Spleen (tissue), 11 donors: ENCODE data around the gene IDE. TPM values are rescaled to one million over a fixed set of nuclear protein-coding genes. Genes with fewer than 3 reads are reported as not detected.

Experiments
- DNase-seq: peaks from one replicate; pipeline ENCODE4 v3.0.0-alpha.2; 2020
- H3K27ac ChIP-seq, 8 donors: fragments of 200-600 bp; sonication (generic) in 7 of 8; 1 replicate in 4 of 8; 2 replicates in 4 of 8; pipeline versions ENCODE4 v1.5.0 to v1.8.0; 2016 to 2021; ENCODE audit warnings: inconsistent platforms in 4 of 8, mild to moderate bottlenecking in 4 of 8, moderate library complexity in 1 of 8
- H3K27me3 ChIP-seq, 7 donors: fragments of 200-600 bp; sonication (generic) in 6 of 7; replicated peaks in 1 of 7; 1 replicate in 4 of 7; 2 replicates in 3 of 7; pipeline versions ENCODE4 v1.5.0 to v1.8.0; 2016 to 2021; ENCODE audit warnings: inconsistent platforms in 3 of 7, mild to moderate bottlenecking in 1 of 7
- H3K36me3 ChIP-seq, 6 donors: fragments of 200-600 bp; sonication (generic) in 5 of 6; 1 replicate in 4 of 6; 2 replicates in 2 of 6; pipeline versions ENCODE4 v1.5.0 to v1.8.0; 2016 to 2021; ENCODE audit warnings: inconsistent platforms in 2 of 6
- H3K4me1 ChIP-seq, 6 donors: fragments of 200-600 bp; sonication (generic) in 5 of 6; 1 replicate in 3 of 6; 2 replicates in 3 of 6; pipeline versions ENCODE4 v1.5.0 to v1.8.0; 2016 to 2021; ENCODE audit warnings: inconsistent platforms in 3 of 6
- H3K4me3 ChIP-seq, 8 donors: fragments of 200-600 bp; sonication (generic) in 7 of 8; 1 replicate in 4 of 8; 2 replicates in 4 of 8; pipeline versions ENCODE4 v1.5.0 to v1.8.0; 2016 to 2021; ENCODE audit warnings: inconsistent platforms in 4 of 8, mild to moderate bottlenecking in 4 of 8, moderate library complexity in 2 of 8
- H3K9me3 ChIP-seq, 8 donors: fragments of 200-600 bp; sonication (generic) in 7 of 8; 1 replicate in 4 of 8; 2 replicates in 4 of 8; pipeline versions ENCODE4 v1.5.0 to v1.8.0; 2016 to 2021; ENCODE audit warnings: inconsistent platforms in 4 of 8
- CTCF ChIP-seq, 11 experiments: fragments of 200-600 bp in 7 of 11; fragments of 450-650 bp in 4 of 11; sonication (generic) in 4 of 11; IDR thresholded peaks in 8 of 11; conservative IDR thresholded peaks in 3 of 11; 1 replicate in 7 of 11; 2 replicates in 4 of 11; pipeline versions ENCODE4 v1.4.0 to v1.8.0; 2016 to 2021; ENCODE audit warnings: antibody characterized with exemption in 11 of 11, inconsistent platforms in 4 of 11, mild to moderate bottlenecking in 1 of 11
- POLR2A ChIP-seq, 3 donors: fragments of 450-650 bp; IDR thresholded peaks; one replicate each; pipeline ENCODE4 v1.5.1; 2017; ENCODE audit warnings: antibody characterized with exemption in 3 of 3, mild to moderate bottlenecking in 1 of 3
- POLR2AphosphoS5 ChIP-seq, 3 donors: sonication (generic); formaldehyde crosslinking; IDR thresholded peaks; one replicate each; pipeline ENCODE4 v1.5.1; 2017; ENCODE audit warnings: antibody characterized with exemption in 3 of 3
- WGBS, 5 donors: extraction: QIAGEN DNeasy Blood & Tissue Kit in 3 of 5; methylation state at CpG; one replicate each; pipeline versions ENCODE4 v1.1.5 to v1.1.7; 2013 to 2018; 5-methylcytosine and 5-hydroxymethylcytosine counted together
- intact Hi-C: fragments of 100-400 bp; cut with DNase I; formaldehyde crosslinking; loops from one replicate; pipeline ENCODE4 v1.15.0; 2023; ENCODE audit warnings: low total_unique reads
- polyA plus RNA-seq, 3 donors: library from polyadenylated mRNA; stranded (reverse); fragments of 200-250 nt; gene quantifications; one replicate each; pipeline ENCODE4 v1.2.1, GENCODE V29; 2013
- total RNA-seq, 7 donors: library from RNA; depleted of rRNA in 3 of 7; stranded (reverse); fragments of >200 nt in 3 of 7; fragmentation: NEBNext Ultra II Directional in 4 of 7; extraction: Animal tissue kit (Norgen Biotek cat#: 25700) in 4 of 7; gene quantifications; one replicate each; pipeline versions ENCODE4 v1.1.0 to v1.2.1, GENCODE V29; 2016 to 2021
- donor health status: healthy with polysubstance abuse.
- donor health status: DM: no; HTN: no; CAD: no; lungs with moderate emphysema.
- donor health status: DM: no; HTN: no; CAD: no.
- donor health status: Bipolar disorder and iron deficiency.
- donor health status: healthy.
- donor health status: DM: no; HTN: no; CAD: no.
- donor health status: DM: yes; HTN: yes; CAD: no.

IDE gene
- total and polyA plus RNA-seq, 10 donors = 4.4 to 35.2 (median 29.9) TPM

GRCh38 chr10:92411406-92411805 is 162.5 kb downstream of the IDE start:
- peaks cover 0 to 7% (median 2%) of the 10 kb centered on the region in 8 donors for H3K9me3 ChIP-seq
- TF ChIP-seq POLR2AphosphoS5 (IDR thresholded peaks at IDR 0.05) (no peak), POLR2A (IDR thresholded peaks at IDR 0.05) (no peak), CTCF (IDR thresholded peaks at IDR 0.05 in 8 of 11, conservative IDR thresholded peaks at IDR 0.05 in 3 of 11) (no peak)
- no peak overlapping the region for H3K27ac ChIP-seq
- no peak for DNase-seq
- WGBS, 5 donors = 89 to 93% (median 91%) methylated on average over 8 of the region's 8 CpGs
- H3K27me3 ChIP-seq = peaks cover 0 to 4% (median 0%) of the 10 kb centered on the region in 7 donors
- no peaks in the 10 kb centered on the region for H3K36me3 ChIP-seq
- no peak overlapping the region for H3K4me3 ChIP-seq
- intact Hi-C loops = no loop called here
- H3K4me1 ChIP-seq = no peaks in the 10 kb centered on the region

- Histone ChIP-seq H3K27me3 (peaks cover 0 to 4% (median 0%) of the 10 kb centered on the region in 7 donors), H3K4me1 (no peaks in the 10 kb centered on the region), H3K27ac (no peak overlapping the region), H3K9me3 (no peaks in the 10 kb centered on the region), H3K4me3 (no peak overlapping the region), H3K36me3 (no peaks in the 10 kb centered on the region)
- TF ChIP-seq POLR2A (IDR thresholded peaks at IDR 0.05) (no peak), POLR2AphosphoS5 (IDR thresholded peaks at IDR 0.05) (no peak), CTCF (IDR thresholded peaks at IDR 0.05 in 8 of 11, conservative IDR thresholded peaks at IDR 0.05 in 3 of 11) (no peak)
- DNase-seq = no peak
- WGBS, 5 donors = 86 to 94% (median 91%) methylated on average over 2 of the region's 2 CpGs
- intact Hi-C loops = no loop called here
These were observed 163.4 kb downstream of the IDE start for GRCh38 chr10:92410501-92410900.

- intact Hi-C loops = no loop called here
- Histone ChIP-seq H3K36me3 (no peaks in the 10 kb centered on the region), H3K4me3 (no peak overlapping the region), H3K27me3 (peaks cover 0 to 4% (median 0%) of the 10 kb centered on the region in 7 donors), H3K4me1 (no peaks in the 10 kb centered on the region), H3K27ac (no peak overlapping the region), H3K9me3 (no peaks in the 10 kb centered on the region)
- no peak for TF ChIP-seq CTCF (IDR thresholded peaks at IDR 0.05 in 8 of 11, conservative IDR thresholded peaks at IDR 0.05 in 3 of 11)
- no peak for TF ChIP-seq POLR2AphosphoS5 (IDR thresholded peaks at IDR 0.05)
- no peak for TF ChIP-seq POLR2A (IDR thresholded peaks at IDR 0.05)
- DNase-seq = no peak
- 94 to 99% (median 95%) methylated on average over 3 of the region's 3 CpGs for WGBS, 5 donors
These were observed 165.9 kb downstream of the IDE start for GRCh38 chr10:92408017-92408361.

GRCh38 chr10:92407305-92408016 is 166.4 kb downstream of the IDE start:
- no peak for DNase-seq
- no peak for TF ChIP-seq CTCF (IDR thresholded peaks at IDR 0.05 in 8 of 11, conservative IDR thresholded peaks at IDR 0.05 in 3 of 11)
- no peak for TF ChIP-seq POLR2A (IDR thresholded peaks at IDR 0.05)
- no peak for TF ChIP-seq POLR2AphosphoS5 (IDR thresholded peaks at IDR 0.05)
- Histone ChIP-seq H3K27me3 (peaks cover 0 to 4% (median 0%) of the 10 kb centered on the region in 7 donors), H3K36me3 (no peaks in the 10 kb centered on the region), H3K9me3 (no peaks in the 10 kb centered on the region), H3K27ac (no peak overlapping the region), H3K4me3 (no peak overlapping the region), H3K4me1 (no peaks in the 10 kb centered on the region)
- intact Hi-C loops = no loop called here
- WGBS, 5 donors = 64 to 85% (median 71%) methylated on average over 9 of the region's 9 CpGs
